HepG2 (cell line): ENCODE results near the gene ZNF629. TPM values are rescaled to one million over a fixed set of nuclear protein-coding genes. Genes with fewer than 3 reads are reported as not detected.
A peak's percentile ranks its signal among the peaks of the same experiment; 100 is the strongest.

Experiments
- CCDC6 ChIP-seq: sonication (generic); formaldehyde crosslinking; IDR thresholded peaks from 2 replicates; pipeline ENCODE4 v1.8.1; 2022; ENCODE audit warnings: mild to moderate bottlenecking, missing genetic modification reagents, moderate library complexity
- EED ChIP-seq: sonication (generic); formaldehyde crosslinking; IDR thresholded peaks from 2 replicates; pipeline ENCODE4 v1.5.0; 2020; ENCODE audit warnings: mild to moderate bottlenecking, missing genetic modification reagents
- ESRRA ChIP-seq: sonication (generic); formaldehyde crosslinking; IDR thresholded peaks from 2 replicates; pipeline ENCODE4 v1.5.1; 2020; ENCODE audit warnings: mild to moderate bottlenecking, low read depth, missing genetic modification reagents
- MED13 ChIP-seq: sonication (generic); formaldehyde crosslinking; IDR thresholded peaks from 2 replicates; pipeline ENCODE4 v1.5.0; 2020; ENCODE audit warnings: missing genetic modification reagents
- NFKB2 ChIP-seq: sonication (generic); formaldehyde crosslinking; IDR thresholded peaks from 2 replicates; pipeline ENCODE4 v1.4.0; 2020; ENCODE audit warnings: missing genetic modification reagents, borderline replicate concordance
- PAX8 ChIP-seq: sonication (generic); formaldehyde crosslinking; IDR thresholded peaks from 2 replicates; pipeline ENCODE4 v1.8.0; 2022; ENCODE audit warnings: mild to moderate bottlenecking, missing genetic modification reagents, borderline replicate concordance
- RELA ChIP-seq: sonication (generic); formaldehyde crosslinking; IDR thresholded peaks from 2 replicates; pipeline ENCODE4 v1.4.0; 2020; ENCODE audit warnings: missing genetic modification reagents
- STAT6 ChIP-seq: sonication (generic); formaldehyde crosslinking; IDR thresholded peaks from 2 replicates; pipeline ENCODE4 v1.4.0; 2020; ENCODE audit warnings: missing genetic modification reagents, mild to moderate bottlenecking, borderline replicate concordance
- TARDBP ChIP-seq: sonication (generic); formaldehyde crosslinking; IDR thresholded peaks from 2 replicates; pipeline ENCODE4 v1.8.0; 2022; ENCODE audit warnings: mild to moderate bottlenecking, missing genetic modification reagents
- TEAD2 ChIP-seq: sonication (generic); formaldehyde crosslinking; IDR thresholded peaks from 2 replicates; pipeline ENCODE4 v1.9.0; 2021; ENCODE audit warnings: missing genetic modification reagents
- THYN1 ChIP-seq: sonication (generic); formaldehyde crosslinking; IDR thresholded peaks from 2 replicates; pipeline ENCODE4 v1.8.1; 2023; ENCODE audit warnings: low read depth, mild to moderate bottlenecking, moderate library complexity, missing genetic modification reagents, borderline replicate concordance
- ZFX ChIP-seq: sonication (generic); formaldehyde crosslinking; IDR thresholded peaks from 2 replicates; pipeline ENCODE4 v1.4.0; 2020; ENCODE audit warnings: mild to moderate bottlenecking, low read depth, missing genetic modification reagents, moderate library complexity
- ZKSCAN5 ChIP-seq: sonication (generic); formaldehyde crosslinking; IDR thresholded peaks from 2 replicates; pipeline ENCODE4 v1.5.1; 2020; ENCODE audit warnings: mild to moderate bottlenecking, missing genetic modification reagents
- ZNF326 ChIP-seq: sonication (generic); formaldehyde crosslinking; IDR thresholded peaks from 2 replicates; pipeline ENCODE4 v1.4.0; 2020; ENCODE audit warnings: missing genetic modification reagents, borderline replicate concordance
- ZNF496 ChIP-seq: sonication (generic); formaldehyde crosslinking; IDR thresholded peaks from 2 replicates; pipeline ENCODE4 v1.8.1; 2023; ENCODE audit warnings: mild to moderate bottlenecking, moderate library complexity, missing genetic modification reagents; ENCODE audit not compliant: insufficient replicate concordance
- ZNF569 ChIP-seq: sonication (generic); formaldehyde crosslinking; IDR thresholded peaks from 2 replicates; pipeline ENCODE4 v1.5.0; 2020; ENCODE audit warnings: mild to moderate bottlenecking, missing genetic modification reagents, moderate library complexity, borderline replicate concordance
- ZNF740 ChIP-seq: sonication (generic); formaldehyde crosslinking; IDR thresholded peaks from 2 replicates; pipeline ENCODE4 v1.4.0; 2020; ENCODE audit warnings: missing genetic modification reagents
- ZNF776 ChIP-seq: sonication (generic); formaldehyde crosslinking; IDR thresholded peaks from 2 replicates; pipeline ENCODE4 v1.4.0; 2020; ENCODE audit warnings: mild to moderate bottlenecking, missing genetic modification reagents
- ZNF792 ChIP-seq: IDR thresholded peaks from 2 replicates; pipeline ENCODE4 v1.6.1; 2016
- ZNF883 ChIP-seq: sonication (generic); formaldehyde crosslinking; IDR thresholded peaks from 2 replicates; pipeline ENCODE4 v1.5.1; 2020; ENCODE audit warnings: mild to moderate bottlenecking, missing genetic modification reagents; ENCODE audit errors: not compliant biosample characterization
- polyA plus RNA-seq, 8 experiments: library from polyadenylated mRNA; depleted of rRNA in 3 of 8; stranded (reverse) in 7 of 8; unstranded in 1 of 8; fragments of >200 nt; fragmentation: Illumina TruSeq in 4 of 8; extraction: Trizol in 4 of 8; gene quantifications; 2 replicates each; pipeline versions ENCODE4 v1.2.1 to v1.2.3, GENCODE V29; 2011 to 2016; ENCODE audit warnings: low read depth in 4 of 8, missing spikeins in 1 of 8, mixed read lengths in 1 of 8; ENCODE audit not compliant: insufficient read depth in 1 of 8
- total RNA-seq, 5 experiments: library from RNA; depleted of rRNA; stranded (reverse); fragments of >200 nt; fragmentation: Illumina TruSeq; extraction: Trizol; gene quantifications; 2 replicates each; pipeline ENCODE4 v1.2.3, GENCODE V29; 2016; ENCODE audit warnings: low read depth in 1 of 5
- TF ChIP-seq, protein P1 (sequence below): sonication (generic); formaldehyde crosslinking; IDR thresholded peaks from 2 replicates; pipeline ENCODE4 v1.8.1; 2022; ENCODE audit warnings: low read depth, mild to moderate bottlenecking, missing genetic modification reagents
- TF ChIP-seq, protein P2 (sequence below): sonication (generic); formaldehyde crosslinking; IDR thresholded peaks from 2 replicates; pipeline ENCODE4 v1.4.0; 2020; ENCODE audit warnings: missing genetic modification reagents

The ZNF629 gene
- total and polyA plus RNA-seq, 2 of the 13 experiments (the other 11 are each of a cell fraction or from before 2014, with no cell fraction given): 6.1 to 16.5 TPM

GRCh38 chr16:30786115-30786935 is 680 bp downstream of the ZNF629 start (continued):
- TF ChIP-seq ZNF569 (CRISPR knock-in tag): no peak
- peak; percentile 48; the same call in 1 of the 2 replicates for TF ChIP-seq TARDBP (CRISPR knock-in tag)
- TF ChIP-seq ZFX (CRISPR knock-in tag): peak; percentile 53; the same call in 1 of the 2 replicates
- peak; percentile 79; the same call in 1 of the 2 replicates for TF ChIP-seq ZNF776 (CRISPR knock-in tag)
- TF ChIP-seq RELA: no peak
- no peak for TF ChIP-seq ZNF496 (CRISPR knock-in tag)
- TF ChIP-seq ESRRA: no peak
- TF ChIP-seq TEAD2 (CRISPR knock-in tag): no peak
- TF ChIP-seq CCDC6 (CRISPR knock-in tag): no peak
- no peak for TF ChIP-seq ZKSCAN5 (CRISPR knock-in tag)
- TF ChIP-seq, protein P1, sequence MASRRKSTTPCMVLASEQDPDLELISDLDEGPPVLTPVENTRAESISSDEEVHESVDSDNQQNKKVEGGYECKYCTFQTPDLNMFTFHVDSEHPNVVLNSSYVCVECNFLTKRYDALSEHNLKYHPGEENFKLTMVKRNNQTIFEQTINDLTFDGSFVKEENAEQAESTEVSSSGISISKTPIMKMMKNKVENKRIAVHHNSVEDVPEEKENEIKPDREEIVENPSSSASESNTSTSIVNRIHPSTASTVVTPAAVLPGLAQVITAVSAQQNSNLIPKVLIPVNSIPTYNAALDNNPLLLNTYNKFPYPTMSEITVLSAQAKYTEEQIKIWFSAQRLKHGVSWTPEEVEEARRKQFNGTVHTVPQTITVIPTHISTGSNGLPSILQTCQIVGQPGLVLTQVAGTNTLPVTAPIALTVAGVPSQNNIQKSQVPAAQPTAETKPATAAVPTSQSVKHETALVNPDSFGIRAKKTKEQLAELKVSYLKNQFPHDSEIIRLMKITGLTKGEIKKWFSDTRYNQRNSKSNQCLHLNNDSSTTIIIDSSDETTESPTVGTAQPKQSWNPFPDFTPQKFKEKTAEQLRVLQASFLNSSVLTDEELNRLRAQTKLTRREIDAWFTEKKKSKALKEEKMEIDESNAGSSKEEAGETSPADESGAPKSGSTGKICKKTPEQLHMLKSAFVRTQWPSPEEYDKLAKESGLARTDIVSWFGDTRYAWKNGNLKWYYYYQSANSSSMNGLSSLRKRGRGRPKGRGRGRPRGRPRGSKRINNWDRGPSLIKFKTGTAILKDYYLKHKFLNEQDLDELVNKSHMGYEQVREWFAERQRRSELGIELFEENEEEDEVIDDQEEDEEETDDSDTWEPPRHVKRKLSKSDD (CRISPR knock-in tag): no peak
- 0 out of 2 replicates have a peak, but pooled peaks have one; percentile 27 for TF ChIP-seq ZNF792 (CRISPR knock-in tag)
- no peak for TF ChIP-seq EED (CRISPR knock-in tag)
- peak; percentile 62; the same call in 1 of the 2 replicates for TF ChIP-seq MED13 (CRISPR knock-in tag)
- TF ChIP-seq THYN1: no peak
- peak; percentile 91 for TF ChIP-seq ZNF740
- TF ChIP-seq ZNF883: no peak
- TF ChIP-seq, protein P2, sequence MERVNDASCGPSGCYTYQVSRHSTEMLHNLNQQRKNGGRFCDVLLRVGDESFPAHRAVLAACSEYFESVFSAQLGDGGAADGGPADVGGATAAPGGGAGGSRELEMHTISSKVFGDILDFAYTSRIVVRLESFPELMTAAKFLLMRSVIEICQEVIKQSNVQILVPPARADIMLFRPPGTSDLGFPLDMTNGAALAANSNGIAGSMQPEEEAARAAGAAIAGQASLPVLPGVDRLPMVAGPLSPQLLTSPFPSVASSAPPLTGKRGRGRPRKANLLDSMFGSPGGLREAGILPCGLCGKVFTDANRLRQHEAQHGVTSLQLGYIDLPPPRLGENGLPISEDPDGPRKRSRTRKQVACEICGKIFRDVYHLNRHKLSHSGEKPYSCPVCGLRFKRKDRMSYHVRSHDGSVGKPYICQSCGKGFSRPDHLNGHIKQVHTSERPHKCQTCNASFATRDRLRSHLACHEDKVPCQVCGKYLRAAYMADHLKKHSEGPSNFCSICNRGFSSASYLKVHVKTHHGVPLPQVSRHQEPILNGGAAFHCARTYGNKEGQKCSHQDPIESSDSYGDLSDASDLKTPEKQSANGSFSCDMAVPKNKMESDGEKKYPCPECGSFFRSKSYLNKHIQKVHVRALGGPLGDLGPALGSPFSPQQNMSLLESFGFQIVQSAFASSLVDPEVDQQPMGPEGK (CRISPR knock-in tag): peak; percentile 50; the same call in 1 of the 2 replicates
- no peak for TF ChIP-seq PAX8 (CRISPR knock-in tag)
- TF ChIP-seq ZNF326 (CRISPR knock-in tag): no peak
- TF ChIP-seq NFKB2 (CRISPR knock-in tag): peak; percentile 78; the same call in 1 of the 2 replicates
- no peak for TF ChIP-seq STAT6 (CRISPR knock-in tag)
